OCI-LY1 (cell line): ENCODE results near the gene PI4KB.

Experiments
- H2AFZ ChIP-seq: fragments of 200-600 bp; sonication (generic), shearing (Covaris generic); 2 replicates; pipeline ENCODE4 v1.6.0; 2014; ENCODE audit warnings: antibody characterized with exemption, mild to moderate bottlenecking, low read length
- H3F3A ChIP-seq: fragments of 200-600 bp; sonication (generic), shearing (Covaris generic); 2 replicates; pipeline ENCODE4 v1.6.0; 2014; ENCODE audit warnings: mild to moderate bottlenecking, antibody characterized with exemption, low read length, moderate library complexity; ENCODE audit not compliant: insufficient read depth
- H3K27ac ChIP-seq: fragments of 200-600 bp; sonication (generic); 2 replicates; pipeline ENCODE4 v1.5.1; 2014; ENCODE audit warnings: low read length, mixed run types, mild to moderate bottlenecking, low read depth; ENCODE audit not compliant: poor library complexity, severe bottlenecking
- H3K27me3 ChIP-seq: fragments of 200-600 bp; sonication (generic); 2 replicates; pipeline ENCODE4 v1.6.0; 2014; ENCODE audit warnings: antibody characterized with exemption, mild to moderate bottlenecking, low read length, moderate library complexity; ENCODE audit not compliant: insufficient read depth
- H3K36me3 ChIP-seq: fragments of 200-600 bp; sonication (generic); 2 replicates; pipeline ENCODE4 v1.6.1; 2014; ENCODE audit warnings: mild to moderate bottlenecking, antibody characterized with exemption, low read length, moderate library complexity, mixed read lengths; ENCODE audit not compliant: insufficient read depth
- H3K4me1 ChIP-seq: fragments of 200-600 bp; sonication (generic); 2 replicates; pipeline ENCODE4 v1.5.1; 2014; ENCODE audit warnings: mild to moderate bottlenecking, low read length, moderate library complexity; ENCODE audit not compliant: insufficient read depth, severe bottlenecking
- H3K4me2 ChIP-seq: fragments of 200-600 bp; sonication (generic), shearing (Covaris generic); 2 replicates; pipeline ENCODE4 v1.6.1; 2014; ENCODE audit warnings: low read length
- H3K4me3 ChIP-seq: fragments of 200-600 bp; sonication (generic); 2 replicates; pipeline ENCODE4 v1.5.1; 2014; ENCODE audit warnings: low read length, low read depth, mild to moderate bottlenecking, mixed read lengths; ENCODE audit not compliant: poor library complexity, severe bottlenecking
- H3K79me2 ChIP-seq: fragments of 200-600 bp; shearing (Covaris generic); 2 replicates; pipeline ENCODE4 v1.6.1; 2016; ENCODE audit warnings: mixed run types, low read length, mixed read lengths; ENCODE audit not compliant: insufficient read depth
- H3K9ac ChIP-seq: fragments of 200-600 bp; sonication (generic), shearing (Covaris generic); 2 replicates; pipeline ENCODE4 v1.6.1; 2014; ENCODE audit warnings: mild to moderate bottlenecking, low read length, mixed read lengths
- H3K9me2 ChIP-seq: fragments of 200-600 bp; sonication (generic), shearing (Covaris generic); 2 replicates; pipeline ENCODE4 v1.6.1; 2014; ENCODE audit warnings: low read depth, mild to moderate bottlenecking, low read length, mixed read lengths
- H3K9me3 ChIP-seq: fragments of 200-600 bp; shearing (Covaris generic); 2 replicates; pipeline ENCODE4 v1.6.1; 2014; ENCODE audit warnings: low read length, mixed read lengths
- H4K20me1 ChIP-seq: fragments of 200-600 bp; sonication (generic), shearing (Covaris generic); 2 replicates; pipeline ENCODE4 v1.6.0; 2016; ENCODE audit warnings: mild to moderate bottlenecking, low read length; ENCODE audit not compliant: insufficient read depth
- CTCF ChIP-seq: fragments of 200-600 bp; sonication (generic), shearing (Covaris generic); IDR thresholded peaks from 2 replicates; pipeline ENCODE4 v1.5.1; 2017; ENCODE audit warnings: mild to moderate bottlenecking, antibody characterized with exemption, low read length, moderate library complexity, mixed read lengths
- EZH2 ChIP-seq: fragments of 200-600 bp; sonication (generic), shearing (Covaris generic); IDR thresholded peaks from 2 replicates; pipeline ENCODE4 v1.8.0; 2017; ENCODE audit warnings: borderline replicate concordance, mixed run types, mild to moderate bottlenecking, antibody characterized with exemption, low read length, moderate library complexity, mixed read lengths

The PI4KB gene

DNA sequence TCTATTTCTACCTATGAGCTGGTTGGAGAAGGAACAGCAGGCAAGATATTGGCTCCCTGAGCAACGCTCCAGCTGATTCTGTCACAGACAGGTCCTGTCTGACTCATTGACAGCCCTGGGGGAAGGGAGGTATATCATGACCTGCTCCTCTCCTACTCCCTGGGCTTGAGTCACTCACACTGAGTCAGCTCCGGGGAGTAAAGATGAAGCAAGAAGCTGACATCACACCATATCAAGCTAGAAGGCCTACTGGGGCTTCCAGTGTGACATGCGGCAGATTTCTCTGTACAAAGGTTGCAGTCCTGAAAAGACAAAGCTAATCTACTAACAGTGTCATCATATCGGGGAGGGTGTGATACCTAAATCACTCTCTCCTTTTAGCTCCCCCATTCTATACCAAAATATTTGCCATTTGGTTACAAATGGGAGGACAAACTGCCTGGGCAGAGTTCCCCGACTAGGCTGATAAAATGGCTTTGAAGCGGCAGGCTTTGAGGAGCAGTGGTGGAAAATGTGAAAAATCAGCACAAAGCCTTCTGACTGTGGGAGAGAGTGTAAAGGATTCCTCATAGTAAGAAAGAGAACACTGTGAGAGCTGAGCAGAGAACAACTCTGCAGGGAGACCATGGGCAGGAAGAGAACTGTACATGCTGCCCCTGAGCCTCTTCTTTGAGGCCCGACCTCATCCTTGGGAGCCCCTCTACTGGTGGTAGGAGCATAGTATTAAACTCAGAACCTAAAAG is 15.5 kb downstream of the PI4KB start:
- Histone ChIP-seq H3K79me2 (no peaks in the 10 kb centered on the region), H3K4me1 (no peaks in the 10 kb centered on the region), H3K9me2 (no peaks in the 10 kb centered on the region), H3K27ac (no peak overlapping the region), H4K20me1 (no peaks in the 10 kb centered on the region), H3K36me3 (peaks cover 87% of the 10 kb centered on the region), H3K9me3 (no peaks in the 10 kb centered on the region), H3K4me3 (no peak overlapping the region), H2AFZ (no peak overlapping the region), H3F3A (no peaks in the 10 kb centered on the region), H3K4me2 (no peak overlapping the region), H3K27me3 (no peaks in the 10 kb centered on the region), H3K9ac (no peak overlapping the region)
- TF ChIP-seq CTCF (no peak), EZH2 (no peak)

- H3K36me3 ChIP-seq, result peaks cover 88% of the 10 kb centered on the region
- no peaks in the 10 kb centered on the region for H3K79me2 ChIP-seq
- H3K9ac ChIP-seq, result no peak overlapping the region
- no peak overlapping the region for H3K4me2 ChIP-seq
- TF ChIP-seq EZH2 (no peak), CTCF (no peak)
- H3K9me3 ChIP-seq, result no peaks in the 10 kb centered on the region
- H3F3A ChIP-seq, result no peaks in the 10 kb centered on the region
- no peaks in the 10 kb centered on the region for H4K20me1 ChIP-seq
- no peak overlapping the region for H3K4me3 ChIP-seq
- H3K27me3 ChIP-seq, result no peaks in the 10 kb centered on the region
- no peak overlapping the region for H3K27ac ChIP-seq
- H3K4me1 ChIP-seq, result no peaks in the 10 kb centered on the region
- no peak overlapping the region for H2AFZ ChIP-seq
- no peaks in the 10 kb centered on the region for H3K9me2 ChIP-seq
Measured at GRCh38 chr1:151311011-151311410, 16.2 kb downstream of the PI4KB start.

- Histone ChIP-seq H3K4me2 (no peak overlapping the region), H3K9ac (no peak overlapping the region), H3F3A (no peaks in the 10 kb centered on the region), H3K4me1 (no peaks in the 10 kb centered on the region), H3K36me3 (peaks cover 89% of the 10 kb centered on the region), H3K79me2 (no peaks in the 10 kb centered on the region), H3K4me3 (no peak overlapping the region), H3K9me2 (no peaks in the 10 kb centered on the region), H3K27me3 (no peaks in the 10 kb centered on the region), H4K20me1 (no peaks in the 10 kb centered on the region), H2AFZ (no peak overlapping the region), H3K9me3 (no peaks in the 10 kb centered on the region), H3K27ac (no peak overlapping the region)
- TF ChIP-seq CTCF (no peak), EZH2 (no peak)
Measured at GRCh38 chr1:151309811-151310323, 17.3 kb downstream of the PI4KB start.
